HT1080 (cell line): ENCODE measurements around the gene AS3MT. TPM values are rescaled to one million over a fixed set of nuclear protein-coding genes. Genes with fewer than 3 reads are reported as not detected.
"Not testable (repeated sequence)": the region's sequence is repeated elsewhere in the genome, so short reads cannot be mapped to it uniquely, and the experiment has no call there.

Experiments used
- DNase-seq: peaks from one replicate; pipeline ENCODE4 v3.0.0-alpha.2; 2015; ENCODE audit warnings: low read depth
- total RNA-seq: library from RNA; depleted of rRNA; stranded (reverse); fragments of >200 nt; shearing (Covaris generic); gene quantifications from 2 replicates; pipeline ENCODE4 v1.2.3, GENCODE V29; 2014

AS3MT gene
- total RNA-seq, 1 experiment from 2014 or later: 0.14 TPM

DNA sequence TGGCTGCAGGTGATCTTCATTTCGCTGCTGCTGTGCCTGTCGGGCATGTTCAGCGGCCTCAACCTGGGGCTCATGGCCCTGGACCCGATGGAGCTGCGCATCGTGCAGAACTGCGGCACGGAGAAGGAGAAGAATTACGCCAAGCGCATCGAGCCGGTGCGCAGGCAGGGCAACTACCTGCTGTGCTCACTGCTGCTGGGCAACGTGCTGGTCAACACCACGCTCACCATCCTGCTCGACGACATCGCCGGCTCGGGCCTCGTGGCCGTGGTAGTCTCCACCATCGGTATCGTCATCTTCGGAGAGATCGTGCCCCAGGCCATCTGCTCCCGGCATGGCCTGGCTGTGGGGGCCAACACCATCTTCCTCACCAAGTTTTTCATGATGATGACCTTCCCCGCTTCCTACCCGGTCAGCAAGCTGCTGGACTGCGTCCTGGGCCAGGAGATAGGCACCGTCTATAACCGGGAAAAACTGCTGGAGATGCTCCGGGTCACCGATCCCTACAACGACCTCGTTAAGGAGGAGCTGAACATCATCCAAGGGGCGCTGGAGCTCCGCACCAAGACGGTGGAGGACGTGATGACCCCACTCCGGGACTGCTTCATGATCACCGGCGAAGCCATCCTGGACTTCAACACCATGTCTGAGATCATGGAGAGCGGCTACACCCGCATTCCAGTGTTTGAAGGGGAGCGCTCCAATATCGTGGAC is 50.1 kb downstream of the AS3MT start:
- no peak for DNase-seq

GRCh38 chr10:102919992-102920739 is 50.9 kb downstream of the AS3MT start:
- no peak for DNase-seq

GRCh38 chr10:102923601-102924000 is 54.3 kb downstream of the AS3MT start:
- DNase-seq: no peak

DNA sequence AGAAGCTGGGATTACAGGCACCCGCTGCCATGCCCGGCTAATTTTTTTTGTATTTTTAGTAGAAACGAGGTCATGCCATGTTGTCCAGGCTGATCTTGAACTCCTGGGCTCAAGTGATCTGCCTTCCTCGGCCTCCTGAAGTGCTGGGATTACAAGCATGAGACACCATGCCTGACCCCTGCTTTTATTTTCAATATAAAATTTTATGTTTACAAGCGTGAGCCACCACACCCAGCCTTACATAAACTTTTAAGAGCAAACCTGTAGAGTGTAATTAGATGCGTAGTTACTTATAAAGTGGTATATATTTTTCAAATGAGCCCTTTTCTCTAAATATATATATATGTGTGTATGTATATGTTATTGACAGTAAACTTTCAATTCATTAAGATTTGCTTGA is 57.6 kb downstream of the AS3MT start:
- DNase-seq: no peak

DNA sequence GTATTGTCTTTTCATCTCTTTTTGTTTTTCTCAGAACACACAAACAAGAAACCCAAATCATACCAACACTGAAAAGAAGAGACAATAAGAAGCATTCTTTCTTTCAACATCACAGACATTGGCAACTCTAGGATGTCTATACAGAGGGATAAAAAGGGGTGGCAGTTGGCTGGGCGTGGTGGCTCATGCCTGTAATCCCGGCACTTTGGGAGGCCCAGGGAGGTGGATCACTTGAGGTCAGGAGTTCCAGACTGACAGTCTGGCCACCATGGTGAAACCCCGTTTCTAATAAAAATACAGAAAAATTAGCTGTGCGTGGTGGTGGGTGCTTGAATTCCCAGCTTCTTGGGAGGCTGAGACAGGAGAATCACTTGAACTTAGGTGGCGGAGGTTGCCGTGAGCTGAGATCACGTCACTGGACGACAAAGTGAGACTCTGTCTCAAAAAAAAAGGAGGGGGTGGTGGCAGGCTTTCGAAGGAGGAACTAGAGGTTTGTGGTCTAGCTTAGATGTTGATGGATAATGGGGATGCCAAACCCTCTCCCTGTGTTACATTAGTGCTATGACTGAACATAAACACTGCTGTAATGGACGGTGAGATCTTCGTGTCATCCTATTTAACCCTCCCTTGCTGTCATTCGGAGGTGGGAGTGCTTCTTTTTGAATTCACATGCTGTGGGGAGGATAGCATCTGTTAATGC is 58.2 kb downstream of the AS3MT start:
- DNase-seq: no peak

GRCh38 chr10:102928442-102928841 is 59.2 kb downstream of the AS3MT start:
- DNase-seq: not testable (repeated sequence)

DNA sequence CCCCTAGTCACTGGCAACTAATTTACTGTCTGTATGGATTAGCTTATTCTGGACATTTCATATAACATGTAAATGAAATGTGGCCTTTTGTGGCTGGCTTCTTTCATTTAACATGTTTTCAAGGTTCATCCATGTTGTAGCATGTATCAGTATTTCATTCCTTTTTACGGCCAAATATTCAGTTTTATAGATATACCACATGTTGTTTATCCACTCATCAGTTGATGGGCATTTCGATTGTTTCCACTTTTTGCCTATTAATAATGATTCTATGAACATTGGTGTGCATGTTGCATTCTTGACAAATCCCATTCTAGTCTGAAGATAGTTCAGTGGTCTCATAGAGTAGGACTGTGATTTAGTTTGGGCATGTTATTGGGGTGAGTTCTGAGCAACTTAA is 61.5 kb downstream of the AS3MT start:
- DNase-seq: no peak

- no peak for DNase-seq
Observed at GRCh38 chr10:102931643-102932042, 62.4 kb downstream of the AS3MT start.

DNA sequence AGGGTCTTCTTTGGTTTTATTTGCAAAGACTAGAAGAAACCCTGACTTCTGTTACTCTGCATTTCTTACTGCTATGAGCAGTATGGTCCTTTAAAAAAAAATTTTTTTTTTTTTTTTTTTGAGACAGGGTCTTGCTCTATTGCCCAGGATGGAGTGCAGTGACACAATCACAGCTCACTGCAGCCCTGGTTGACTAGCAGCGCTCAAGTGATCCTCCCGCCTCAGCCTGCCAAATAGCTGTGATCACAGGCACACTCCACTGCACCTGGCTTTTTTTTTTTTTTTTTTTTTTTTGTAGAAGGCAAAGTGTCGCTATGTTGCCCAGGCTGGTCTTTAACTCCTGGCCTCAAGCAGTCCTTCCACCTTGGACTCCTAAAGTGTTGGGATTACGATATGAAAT is 66.2 kb downstream of the AS3MT start:
- DNase-seq: no peak

DNA sequence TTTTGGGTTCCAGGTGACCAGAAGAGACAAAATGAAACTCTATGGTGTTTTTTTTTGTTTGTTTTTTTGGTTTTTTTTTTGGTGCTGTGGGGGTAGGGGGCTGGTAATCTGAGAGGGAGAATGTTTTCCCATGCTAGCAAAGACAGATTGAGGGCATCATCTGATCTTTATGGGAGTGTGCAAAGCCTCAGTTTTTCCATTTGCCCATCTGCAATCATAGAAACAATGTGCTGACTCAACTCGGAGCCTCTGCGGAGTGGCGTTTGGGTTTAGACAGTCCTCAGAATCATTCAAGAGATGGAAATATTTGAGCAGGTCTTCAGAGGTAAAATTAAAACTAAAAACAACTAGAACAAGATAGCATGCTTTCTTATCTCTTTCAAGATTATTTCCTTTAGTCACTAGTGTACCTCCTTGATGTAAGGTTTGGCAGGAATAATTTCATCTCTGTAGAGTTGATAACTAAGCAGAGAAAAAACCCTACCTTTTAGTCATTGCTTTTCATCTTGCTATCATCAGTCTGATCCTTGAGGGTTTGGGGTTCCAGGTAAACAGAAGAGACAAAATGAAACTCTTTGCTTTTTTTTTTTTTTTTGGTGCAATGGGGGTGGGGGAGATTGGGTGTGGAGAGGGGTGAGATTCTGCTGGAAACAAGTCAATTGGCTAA is 66.8 kb downstream of the AS3MT start:
- DNase-seq: no peak

DNA sequence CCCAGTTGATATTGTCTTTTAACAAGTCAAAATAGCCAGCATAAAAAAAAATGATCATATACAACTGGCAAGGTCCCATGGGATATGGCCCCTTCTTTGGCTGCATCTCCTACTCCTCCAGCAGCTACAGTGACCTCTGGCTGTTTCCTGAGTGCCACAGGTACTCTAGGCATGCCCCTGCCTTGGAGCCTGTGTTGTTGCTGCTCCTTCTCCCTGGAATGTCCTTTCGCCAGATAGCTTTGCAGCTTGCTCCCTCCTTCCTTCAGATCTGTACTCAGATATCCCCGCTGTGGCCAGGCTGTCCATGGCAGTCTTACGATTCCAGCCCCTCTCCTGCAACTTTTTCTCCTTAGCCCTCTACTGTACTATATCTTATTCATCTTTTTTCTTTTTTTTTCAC is 72.1 kb downstream of the AS3MT start:
- no peak for DNase-seq

DNA sequence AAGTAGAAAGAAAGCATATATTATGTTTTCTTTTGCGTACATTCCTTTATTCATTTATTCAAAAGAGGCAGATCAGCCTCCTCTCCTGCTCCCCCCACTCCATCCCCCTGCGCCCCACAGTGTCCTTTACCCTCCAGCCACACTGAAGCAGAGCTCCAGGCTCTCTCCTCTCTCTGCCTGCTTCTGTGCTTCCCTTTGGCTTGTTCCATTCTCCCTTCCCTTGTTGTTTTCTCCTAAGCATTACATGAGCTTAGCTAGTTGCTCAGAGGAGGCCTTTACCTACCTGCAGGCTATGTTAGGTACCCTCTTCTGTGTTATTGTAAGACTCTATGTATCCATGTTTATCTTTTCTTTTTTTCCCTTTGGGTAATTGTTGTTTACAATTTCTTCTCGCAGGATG is 76.2 kb downstream of the AS3MT start:
- DNase-seq: no peak

GRCh38 chr10:102945962-102946361 is 76.7 kb downstream of the AS3MT start:
- no peak for DNase-seq

DNA sequence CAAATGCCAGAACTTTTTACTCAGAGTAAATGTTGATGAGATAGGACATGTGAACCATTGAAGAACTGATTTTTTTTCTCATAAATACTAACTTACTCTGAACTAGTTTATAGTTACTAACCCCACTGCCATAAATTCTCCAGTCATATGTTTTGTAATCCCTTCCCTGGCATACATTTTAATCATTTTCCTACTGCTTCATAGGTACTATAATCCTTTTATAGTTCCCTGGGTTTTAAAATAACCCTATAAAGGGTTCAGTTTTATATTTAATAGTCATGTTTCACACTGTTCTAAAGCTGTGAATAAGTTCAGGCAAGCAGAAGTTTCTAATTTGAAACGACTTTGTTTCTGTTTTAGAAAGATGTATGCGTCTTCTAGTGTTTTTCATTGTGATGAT is 77.7 kb downstream of the AS3MT start:
- no peak for DNase-seq

DNA sequence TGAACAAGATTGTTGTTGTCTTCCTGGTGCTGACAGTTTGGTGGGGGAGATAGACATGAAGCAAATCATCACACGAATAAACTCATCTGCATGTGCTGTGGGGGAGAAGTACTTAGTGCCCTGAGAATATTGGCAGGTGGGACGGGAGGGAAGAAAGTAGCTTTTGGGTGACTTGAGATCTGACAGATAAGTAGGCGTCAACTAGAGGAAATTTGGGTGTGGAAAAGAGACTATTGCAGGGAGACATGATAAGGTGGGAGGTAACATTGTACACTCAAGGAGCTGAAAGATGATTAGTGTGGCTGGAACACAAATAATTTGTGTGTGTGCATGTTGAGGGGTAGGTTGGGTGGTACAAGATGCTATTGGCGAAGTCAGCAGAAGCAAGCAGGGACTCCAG is 78.9 kb downstream of the AS3MT start:
- no peak for DNase-seq

- DNase-seq: no peak
Observed at GRCh38 chr10:102948786-102949185, 79.5 kb downstream of the AS3MT start.

- DNase-seq: no peak
Observed at GRCh38 chr10:102949916-102950315, 80.6 kb downstream of the AS3MT start.

GRCh38 chr10:102951316-102951715 is 82.0 kb downstream of the AS3MT start:
- no peak for DNase-seq
